ENCODE results near the gene SYCN.

DNA sequence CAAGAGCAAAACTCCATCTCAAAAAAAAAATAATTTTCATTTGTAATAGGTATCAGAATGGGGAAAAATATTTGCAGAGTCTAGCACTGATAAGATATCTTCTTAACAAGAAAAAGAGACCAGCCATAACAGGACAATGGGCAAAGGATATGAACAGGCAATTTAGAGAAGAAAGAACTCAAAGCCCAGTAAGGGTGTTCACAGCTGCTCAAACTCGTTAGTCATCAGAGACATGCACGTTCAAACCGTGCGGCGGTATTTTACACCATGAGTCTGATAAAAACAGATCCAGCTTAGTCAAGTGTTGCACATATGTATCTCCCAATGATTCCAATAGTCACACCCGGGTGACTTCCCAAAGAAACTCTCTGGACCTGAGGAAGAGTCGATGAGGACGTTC lies 21.0 kb downstream of the SYCN start:
- TF ChIP-seq, protein P1, sequence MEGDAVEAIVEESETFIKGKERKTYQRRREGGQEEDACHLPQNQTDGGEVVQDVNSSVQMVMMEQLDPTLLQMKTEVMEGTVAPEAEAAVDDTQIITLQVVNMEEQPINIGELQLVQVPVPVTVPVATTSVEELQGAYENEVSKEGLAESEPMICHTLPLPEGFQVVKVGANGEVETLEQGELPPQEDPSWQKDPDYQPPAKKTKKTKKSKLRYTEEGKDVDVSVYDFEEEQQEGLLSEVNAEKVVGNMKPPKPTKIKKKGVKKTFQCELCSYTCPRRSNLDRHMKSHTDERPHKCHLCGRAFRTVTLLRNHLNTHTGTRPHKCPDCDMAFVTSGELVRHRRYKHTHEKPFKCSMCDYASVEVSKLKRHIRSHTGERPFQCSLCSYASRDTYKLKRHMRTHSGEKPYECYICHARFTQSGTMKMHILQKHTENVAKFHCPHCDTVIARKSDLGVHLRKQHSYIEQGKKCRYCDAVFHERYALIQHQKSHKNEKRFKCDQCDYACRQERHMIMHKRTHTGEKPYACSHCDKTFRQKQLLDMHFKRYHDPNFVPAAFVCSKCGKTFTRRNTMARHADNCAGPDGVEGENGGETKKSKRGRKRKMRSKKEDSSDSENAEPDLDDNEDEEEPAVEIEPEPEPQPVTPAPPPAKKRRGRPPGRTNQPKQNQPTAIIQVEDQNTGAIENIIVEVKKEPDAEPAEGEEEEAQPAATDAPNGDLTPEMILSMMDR (IDR thresholded peaks at IDR 0.05): no peak
- TF ChIP-seq POLR2A (IDR thresholded peaks at IDR 0.05): no peak

All from lower leg skin (tissue), 3 donors.